Ectodermal cell (in vitro differentiated cells): ENCODE results near the gene RBP5.

Experiments used
- H3K27ac ChIP-seq: 2 replicates; pipeline ENCODE4 v1.7.0; 2013; ENCODE audit warnings: mild to moderate bottlenecking, low read depth, low read length; ENCODE audit not compliant: insufficient read depth, poor library complexity, severe bottlenecking
- H3K27me3 ChIP-seq: 2 replicates; pipeline ENCODE4 v1.7.0; 2013; ENCODE audit warnings: mild to moderate bottlenecking, low read length; ENCODE audit not compliant: insufficient read depth, control insufficient read depth, poor library complexity, severe bottlenecking
- H3K36me3 ChIP-seq: one replicate; pipeline ENCODE4 v1.7.0; 2013; ENCODE audit warnings: low read length; ENCODE audit not compliant: control insufficient read depth, insufficient read depth
- H3K4me1 ChIP-seq: one replicate; pipeline ENCODE4 v1.7.0; 2013; ENCODE audit warnings: low read length; ENCODE audit not compliant: control insufficient read depth, insufficient read depth
- H3K4me3 ChIP-seq: 2 replicates; pipeline ENCODE4 v1.7.0; 2013; ENCODE audit warnings: low read depth, low read length, control low read depth; ENCODE audit not compliant: insufficient read depth
- H3K9me3 ChIP-seq: 2 replicates; pipeline ENCODE4 v1.7.0; 2013; ENCODE audit warnings: mild to moderate bottlenecking, low read length, moderate library complexity; ENCODE audit not compliant: control insufficient read depth
- WGBS, 2 experiments: methylation state at CpG; one replicate each; pipeline ENCODE4 v1.1.7; 2013; ENCODE audit warnings: missing lambda C conversion rate in 2 of 2; 5-methylcytosine and 5-hydroxymethylcytosine counted together

Gene RBP5

DNA sequence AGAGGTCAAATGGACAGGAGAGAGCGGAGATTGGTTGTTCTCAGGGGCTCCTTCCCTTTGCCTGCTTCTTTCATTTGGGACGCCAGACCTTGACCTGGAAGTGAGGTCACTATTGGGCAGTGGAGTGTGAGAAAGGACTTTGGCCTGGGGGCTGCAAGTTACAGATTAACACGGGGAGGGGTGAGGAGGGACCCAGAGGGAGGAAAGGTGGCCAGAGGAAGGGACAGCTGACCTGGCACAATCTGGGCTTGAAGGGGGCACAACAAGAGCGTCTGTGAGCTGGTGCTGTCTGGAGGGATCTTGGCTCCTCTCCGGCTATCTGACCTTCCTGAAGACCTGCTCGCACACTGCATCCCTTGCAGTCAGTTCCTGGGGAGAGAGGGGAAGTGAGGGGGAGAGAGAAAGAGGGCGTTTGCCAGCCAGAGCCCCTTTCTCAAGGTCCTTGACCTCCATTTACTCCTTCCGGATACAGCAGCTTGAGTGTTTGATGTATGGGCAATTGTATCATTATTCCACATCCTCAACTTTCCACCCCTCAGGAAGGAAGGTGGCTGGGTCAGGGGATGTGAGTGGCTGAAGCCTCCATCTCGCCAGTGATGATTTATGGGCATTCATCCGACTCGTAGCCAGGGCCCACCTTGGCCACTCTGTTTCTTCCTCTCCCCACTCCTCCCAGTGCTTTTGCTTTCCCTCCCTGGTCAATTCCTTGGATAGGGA lies 4.7 kb downstream of the RBP5 start:
- no peak overlapping the region for H3K4me3 ChIP-seq
- no peak overlapping the region for H3K27ac ChIP-seq
- no peaks in the 10 kb centered on the region for H3K9me3 ChIP-seq
- H3K4me1 ChIP-seq, result no peaks in the 10 kb centered on the region
- peaks cover 9% of the 10 kb centered on the region for H3K27me3 ChIP-seq
- WGBS, 2 experiments, result 88% methylated on average over 9 to 10 of the region's 11 CpGs
- no peaks in the 10 kb centered on the region for H3K36me3 ChIP-seq

DNA sequence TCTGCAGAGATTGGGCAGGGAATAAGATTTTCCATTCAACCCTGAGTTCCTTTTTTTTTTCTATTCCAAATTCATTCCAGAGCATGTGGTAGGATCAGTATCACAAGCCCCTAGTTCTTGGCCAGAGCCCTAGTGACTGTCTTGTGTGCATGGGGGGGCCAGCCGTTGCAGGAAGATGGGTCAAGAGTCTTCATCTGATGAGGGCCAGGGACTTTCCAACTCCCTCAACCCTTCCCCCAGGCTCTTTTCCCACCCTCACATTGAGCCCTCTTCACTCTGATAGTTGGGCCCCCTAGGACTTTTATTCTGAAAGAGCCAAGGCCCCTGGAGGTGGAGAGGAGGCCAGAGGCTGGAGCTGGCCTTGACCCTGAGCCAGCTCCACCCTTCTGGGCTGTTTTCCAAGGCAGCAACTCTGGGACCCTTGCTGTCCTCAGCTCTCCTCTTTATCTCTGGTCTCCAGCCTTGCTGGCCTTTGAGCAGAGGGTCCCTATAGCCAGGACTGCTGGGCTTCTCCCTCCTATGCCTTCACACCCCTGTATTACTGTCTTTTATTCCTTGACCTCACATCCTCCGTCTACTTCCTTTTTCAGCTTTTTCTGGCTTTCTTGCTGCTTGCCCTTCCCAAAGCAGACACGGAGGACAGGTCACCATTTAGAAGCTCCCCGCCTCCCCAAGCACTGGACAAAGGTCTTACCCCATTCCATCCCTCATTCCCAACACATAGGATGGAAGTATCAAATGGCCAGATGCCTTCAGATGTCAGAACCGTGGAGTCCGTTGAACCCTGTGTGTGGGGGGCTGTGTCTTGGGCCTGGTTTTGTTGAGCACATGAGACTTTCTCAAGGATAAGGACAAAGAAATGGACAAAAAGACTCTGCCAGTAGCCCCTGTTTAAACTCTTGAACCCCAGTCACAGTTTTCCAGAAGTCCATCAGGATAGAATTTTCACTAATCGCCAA lies 5.6 kb downstream of the RBP5 start:
- 87 to 93% methylated on average over 7 of the region's 7 CpGs for WGBS, 2 experiments
- Histone ChIP-seq H3K27me3 (peaks cover under 1% of the 10 kb centered on the region), H3K4me3 (no peak overlapping the region), H3K4me1 (no peaks in the 10 kb centered on the region), H3K9me3 (no peaks in the 10 kb centered on the region), H3K27ac (no peak overlapping the region), H3K36me3 (no peaks in the 10 kb centered on the region)

DNA sequence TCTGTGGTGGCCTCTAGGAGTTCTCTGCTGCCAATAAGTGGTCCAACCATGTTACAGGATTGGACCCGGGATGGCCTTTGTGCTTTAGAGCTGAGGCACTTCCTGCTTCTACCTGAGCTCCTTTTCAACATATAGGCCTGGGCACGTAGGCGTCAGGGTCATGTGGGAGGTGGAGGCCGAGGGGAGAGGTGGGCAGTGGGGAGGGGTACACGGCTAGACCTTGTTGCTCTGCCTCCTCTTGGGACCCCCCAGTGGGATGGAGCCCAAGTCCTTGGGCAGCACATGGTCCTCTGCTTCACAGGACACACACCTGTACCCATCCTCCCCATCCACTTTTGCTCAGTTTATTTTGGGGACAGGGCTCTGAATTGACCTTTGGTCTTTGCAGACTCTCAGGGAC lies 7.4 kb downstream of the RBP5 start:
- H3K4me3 ChIP-seq, result no peak overlapping the region

DNA sequence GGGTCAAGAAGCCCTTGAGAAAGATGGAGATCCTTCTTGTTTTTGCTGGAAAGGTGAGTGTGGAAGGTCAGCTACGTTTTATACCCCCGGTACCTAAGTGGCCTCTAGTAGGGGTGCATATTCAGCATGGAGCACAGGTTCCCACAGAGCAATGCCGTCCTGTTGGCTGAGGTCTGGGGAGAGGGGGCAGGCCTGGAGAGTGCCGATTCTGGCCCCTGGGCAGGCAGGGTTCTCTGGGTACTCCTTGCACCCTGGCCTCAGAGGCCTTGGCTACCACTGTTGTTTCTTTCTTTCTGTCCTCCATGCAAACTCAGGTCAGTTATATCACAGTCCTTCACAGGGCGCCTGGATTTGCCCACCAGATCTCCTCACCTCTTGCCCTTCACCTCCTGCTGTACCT lies 8.5 kb downstream of the RBP5 start:
- Histone ChIP-seq H3K9me3 (no peaks in the 10 kb centered on the region), H3K27me3 (no peaks in the 10 kb centered on the region), H3K4me1 (no peaks in the 10 kb centered on the region), H3K36me3 (no peaks in the 10 kb centered on the region), H3K27ac (no peak overlapping the region), H3K4me3 (no peak overlapping the region)
- WGBS, 2 experiments, result 85 to 90% methylated on average over 5 of the region's 5 CpGs

More for the DNA sequence above, 7.4 kb downstream of the RBP5 start:
- WGBS, 2 experiments, result 90 to 94% methylated on average over 5 of the region's 5 CpGs
- no peaks in the 10 kb centered on the region for H3K9me3 ChIP-seq
- H3K4me1 ChIP-seq, result no peaks in the 10 kb centered on the region
- no peaks in the 10 kb centered on the region for H3K36me3 ChIP-seq
- H3K27ac ChIP-seq, result no peak overlapping the region
- H3K27me3 ChIP-seq, result no peaks in the 10 kb centered on the region

DNA sequence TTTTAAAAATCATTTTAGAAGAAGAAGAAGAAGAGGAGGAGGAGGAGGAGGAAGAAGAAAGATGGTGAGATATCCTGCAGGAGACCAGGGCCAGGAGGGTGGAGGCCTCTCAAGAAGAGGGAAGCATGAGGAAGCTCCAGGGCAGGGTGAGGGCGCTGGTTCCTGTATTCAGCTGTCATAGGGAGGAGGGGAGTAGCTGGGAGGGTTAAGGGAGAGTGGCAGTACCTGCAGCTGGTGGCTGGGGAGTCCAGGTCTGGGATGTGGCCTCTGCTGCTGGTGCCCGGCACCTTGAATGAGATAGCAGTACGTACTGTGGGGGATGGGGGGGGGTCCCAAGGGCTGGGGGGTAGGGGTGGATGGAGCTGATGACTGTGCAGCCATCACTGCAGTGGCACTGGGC lies 9.8 kb downstream of the RBP5 start:
- no peaks in the 10 kb centered on the region for H3K9me3 ChIP-seq
- no peaks in the 10 kb centered on the region for H3K36me3 ChIP-seq
- H3K4me1 ChIP-seq, result no peaks in the 10 kb centered on the region
- no peaks in the 10 kb centered on the region for H3K27me3 ChIP-seq
- no peak overlapping the region for H3K27ac ChIP-seq
- H3K4me3 ChIP-seq, result no peak overlapping the region
- 83 to 86% methylated on average over 3 of the region's 3 CpGs for WGBS, 2 experiments

DNA sequence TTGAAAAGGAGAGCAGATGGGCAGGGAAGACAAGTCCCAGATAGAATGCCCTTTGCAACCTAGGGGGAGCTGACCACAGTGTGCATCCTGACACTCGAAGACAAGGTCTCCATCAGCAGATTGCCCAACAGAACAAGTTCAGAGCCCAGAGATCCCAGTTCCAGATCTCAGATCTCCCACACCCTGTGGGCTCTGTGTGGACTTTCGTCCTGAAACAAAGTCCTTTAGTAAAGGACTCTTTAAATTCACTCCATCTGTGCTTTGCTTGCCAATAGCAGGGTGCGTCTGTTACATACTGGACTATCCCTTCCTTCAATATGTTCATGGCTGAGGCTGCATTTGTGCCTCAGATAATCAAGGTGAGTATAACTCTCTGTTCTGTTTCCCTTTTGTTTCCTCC lies 11.0 kb downstream of the RBP5 start:
- no peaks in the 10 kb centered on the region for H3K36me3 ChIP-seq
- H3K9me3 ChIP-seq, result no peaks in the 10 kb centered on the region
- no peak overlapping the region for H3K4me3 ChIP-seq
- H3K27me3 ChIP-seq, result peaks cover 2% of the 10 kb centered on the region
- WGBS, 2 experiments, result 91 to 93% methylated on average over 3 of the region's 3 CpGs
- H3K27ac ChIP-seq, result no peak overlapping the region
- no peaks in the 10 kb centered on the region for H3K4me1 ChIP-seq

DNA sequence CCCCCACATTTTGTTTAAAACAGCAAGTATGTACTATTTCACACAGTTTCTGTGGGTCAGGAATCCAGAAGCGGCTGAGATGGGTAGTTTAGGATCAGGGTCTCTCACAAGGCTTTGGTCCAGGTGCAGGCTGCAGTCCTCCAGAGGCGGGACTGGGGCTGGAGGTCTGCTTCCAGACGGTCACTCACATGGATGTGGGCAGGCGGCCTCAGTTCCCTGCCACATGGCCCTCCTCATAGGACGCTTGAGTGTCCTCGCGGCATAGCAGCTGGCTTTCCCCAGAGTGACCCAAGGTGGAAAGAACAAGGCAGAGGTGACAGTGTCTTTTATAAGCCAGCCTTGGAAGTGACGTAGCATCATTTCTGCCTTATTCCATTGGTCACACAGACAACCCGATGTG lies 11.8 kb downstream of the RBP5 start:
- Histone ChIP-seq H3K27me3 (peaks cover 3% of the 10 kb centered on the region), H3K4me1 (no peaks in the 10 kb centered on the region), H3K9me3 (no peaks in the 10 kb centered on the region), H3K4me3 (no peak overlapping the region), H3K36me3 (no peaks in the 10 kb centered on the region), H3K27ac (no peak overlapping the region)
- WGBS, 2 experiments, result 83 to 85% methylated on average over 9 of the region's 9 CpGs

DNA sequence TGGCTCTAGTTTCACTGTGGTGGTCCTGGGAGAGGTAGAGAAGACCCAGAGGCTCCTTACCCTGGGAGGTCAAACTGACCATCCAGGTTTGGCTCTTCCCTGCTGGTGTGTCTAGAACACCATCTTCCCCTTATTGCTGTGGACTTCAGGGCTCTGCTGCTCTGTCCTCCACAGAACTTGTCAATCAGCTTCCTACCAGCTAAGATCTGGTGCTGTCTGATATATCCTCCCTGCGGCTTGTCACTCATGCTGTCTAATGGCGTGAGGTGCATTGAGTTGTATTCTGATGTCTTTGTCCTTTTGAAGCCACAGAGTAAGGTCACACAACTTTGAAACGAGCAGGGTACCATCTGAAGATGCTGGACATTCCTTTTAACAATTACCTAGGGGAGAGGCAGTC lies 12.5 kb downstream of the RBP5 start:
- Histone ChIP-seq H3K27me3 (peaks cover 3% of the 10 kb centered on the region), H3K9me3 (no peaks in the 10 kb centered on the region), H3K36me3 (no peaks in the 10 kb centered on the region), H3K27ac (no peak overlapping the region), H3K4me1 (no peaks in the 10 kb centered on the region), H3K4me3 (no peak overlapping the region)
- 81 to 95% methylated on average over 3 of the region's 3 CpGs for WGBS, 2 experiments

DNA sequence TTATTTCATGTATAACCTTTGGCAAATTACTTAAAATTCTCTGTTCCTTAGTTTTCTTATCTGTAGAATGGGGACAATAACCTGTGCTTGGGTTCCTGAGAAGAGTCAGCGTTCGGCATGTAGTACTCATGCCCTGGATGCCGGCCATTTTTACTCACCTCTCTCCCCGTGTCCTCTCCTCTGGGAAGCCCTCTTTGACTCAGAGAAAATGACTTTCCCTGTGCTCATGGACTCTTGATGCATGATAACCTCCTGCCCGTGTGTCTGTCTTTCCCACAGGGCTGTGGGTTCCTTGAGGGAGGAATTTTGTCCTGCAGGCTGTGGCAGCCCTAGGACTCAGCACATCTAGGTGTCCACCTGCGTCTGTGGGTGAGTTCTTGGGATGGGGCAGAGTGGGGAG lies 13.8 kb downstream of the RBP5 start:
- Histone ChIP-seq H3K27me3 (peaks cover 3% of the 10 kb centered on the region), H3K4me1 (no peaks in the 10 kb centered on the region), H3K9me3 (no peaks in the 10 kb centered on the region), H3K4me3 (no peak overlapping the region), H3K27ac (no peak overlapping the region), H3K36me3 (no peaks in the 10 kb centered on the region)
- 88 to 90% methylated on average over 6 of the region's 6 CpGs for WGBS, 2 experiments

DNA sequence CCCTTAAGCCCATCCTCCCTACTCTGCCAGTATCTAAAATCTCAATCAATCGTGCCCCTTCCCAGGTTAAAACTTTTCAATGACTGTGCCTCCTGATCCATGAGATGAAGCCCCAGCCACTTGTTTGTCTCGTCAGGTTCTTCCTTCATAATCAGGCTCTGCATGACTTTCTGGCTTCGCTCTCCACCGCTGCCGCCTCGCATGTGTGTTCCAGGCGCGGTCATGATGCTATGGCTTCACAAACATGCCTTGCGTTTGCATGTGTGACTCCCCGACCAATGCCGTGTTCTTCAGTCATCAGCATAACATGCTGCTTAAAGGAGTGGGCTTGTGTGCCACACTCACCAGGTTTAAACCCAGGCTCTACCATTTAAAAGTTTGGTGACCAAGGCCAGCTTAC lies 14.7 kb downstream of the RBP5 start:
- Histone ChIP-seq H3K4me1 (no peaks in the 10 kb centered on the region), H3K27me3 (peaks cover 3% of the 10 kb centered on the region), H3K4me3 (no peak overlapping the region), H3K27ac (no peak overlapping the region), H3K36me3 (no peaks in the 10 kb centered on the region), H3K9me3 (no peaks in the 10 kb centered on the region)
- 93 to 95% methylated on average over 11 of the region's 11 CpGs for WGBS, 2 experiments
